Body of pancreas (tissue), 4 donors: Measurements from ENCODE around the gene NPAS2.

Source experiments
- POLR2A ChIP-seq, 3 donors: fragments of 450-650 bp; IDR thresholded peaks; one replicate each; pipeline ENCODE4 v1.6.1; 2016; ENCODE audit warnings: antibody characterized with exemption in 3 of 3, mild to moderate bottlenecking in 2 of 3
- TF ChIP-seq, protein P1 (sequence below), 7 experiments: fragments of 450-650 bp in 4 of 7; fragments of 200-600 bp in 3 of 7; sonication (generic) in 3 of 7; IDR thresholded peaks; one replicate each; pipeline ENCODE4 v1.5.1; 2016 to 2019; ENCODE audit warnings: antibody characterized with exemption in 7 of 7

DNA sequence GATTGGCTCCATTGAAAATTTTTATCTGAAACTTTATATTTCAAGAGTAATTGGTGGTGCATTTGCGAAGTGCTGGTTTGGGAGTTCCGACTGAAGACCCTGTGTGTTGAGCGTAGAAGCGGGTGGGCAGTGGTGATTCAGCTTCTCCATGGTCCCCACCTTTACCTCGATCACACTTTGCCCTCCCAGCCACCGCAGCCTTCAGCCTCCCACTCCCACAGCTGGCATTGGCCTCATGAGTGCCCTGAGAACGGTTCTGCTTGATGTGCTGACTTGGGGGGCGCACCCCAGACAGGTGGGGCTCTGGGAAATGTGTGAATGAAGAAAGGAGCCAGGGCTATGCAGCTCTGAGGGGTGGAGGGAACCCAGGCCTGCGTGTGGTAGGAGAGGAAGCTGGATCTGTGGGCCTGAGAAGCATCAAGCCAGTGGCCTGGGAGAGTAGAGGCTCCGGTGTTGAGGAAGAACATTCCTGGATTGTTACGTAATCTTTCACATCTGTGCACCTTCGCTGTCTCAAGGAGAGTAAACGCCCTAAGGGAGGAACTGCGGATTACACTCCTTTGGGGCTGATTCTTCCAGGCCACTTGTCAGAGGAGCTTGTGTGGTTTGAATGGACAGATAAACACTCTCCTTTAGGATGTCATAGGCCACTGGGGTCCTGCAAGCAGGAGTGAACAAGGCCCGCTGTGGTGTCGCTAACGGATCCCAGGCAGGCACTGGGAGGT lies 83.8 kb downstream of the NPAS2 start:
- TF ChIP-seq, protein P1, sequence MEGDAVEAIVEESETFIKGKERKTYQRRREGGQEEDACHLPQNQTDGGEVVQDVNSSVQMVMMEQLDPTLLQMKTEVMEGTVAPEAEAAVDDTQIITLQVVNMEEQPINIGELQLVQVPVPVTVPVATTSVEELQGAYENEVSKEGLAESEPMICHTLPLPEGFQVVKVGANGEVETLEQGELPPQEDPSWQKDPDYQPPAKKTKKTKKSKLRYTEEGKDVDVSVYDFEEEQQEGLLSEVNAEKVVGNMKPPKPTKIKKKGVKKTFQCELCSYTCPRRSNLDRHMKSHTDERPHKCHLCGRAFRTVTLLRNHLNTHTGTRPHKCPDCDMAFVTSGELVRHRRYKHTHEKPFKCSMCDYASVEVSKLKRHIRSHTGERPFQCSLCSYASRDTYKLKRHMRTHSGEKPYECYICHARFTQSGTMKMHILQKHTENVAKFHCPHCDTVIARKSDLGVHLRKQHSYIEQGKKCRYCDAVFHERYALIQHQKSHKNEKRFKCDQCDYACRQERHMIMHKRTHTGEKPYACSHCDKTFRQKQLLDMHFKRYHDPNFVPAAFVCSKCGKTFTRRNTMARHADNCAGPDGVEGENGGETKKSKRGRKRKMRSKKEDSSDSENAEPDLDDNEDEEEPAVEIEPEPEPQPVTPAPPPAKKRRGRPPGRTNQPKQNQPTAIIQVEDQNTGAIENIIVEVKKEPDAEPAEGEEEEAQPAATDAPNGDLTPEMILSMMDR (IDR thresholded peaks at IDR 0.05), result no peak
- TF ChIP-seq POLR2A (IDR thresholded peaks at IDR 0.05), result no peak
